Jurkat, Clone E6-1 (cell line): ENCODE measurements around the gene CABLES2.
A peak's percentile ranks its signal among the peaks of the same experiment; 100 is the strongest.

ENCODE experiments used
- DNase-seq: peaks from one replicate; pipeline ENCODE4 v3.0.0-alpha.2; 2011; ENCODE audit warnings: low read depth, low spot score
- H3K4me3 ChIP-seq: 2 replicates; pipeline ENCODE4 v1.5.1; 2011; ENCODE audit warnings: mild to moderate bottlenecking, low read length, control low read depth, moderate library complexity

Gene CABLES2

GRCh38 chr20:62394248-62395245, 12.5 kb downstream of the CABLES2 start:
- no peak for DNase-seq
- no peak overlapping the region for H3K4me3 ChIP-seq

- no peak for DNase-seq
- no peak overlapping the region for H3K4me3 ChIP-seq
Measured at GRCh38 chr20:62393830-62394229, 13.3 kb downstream of the CABLES2 start.

GRCh38 chr20:62393335-62393665, 13.8 kb downstream of the CABLES2 start:
- H3K4me3 ChIP-seq, result no peak overlapping the region
- DNase-seq, result no peak

GRCh38 chr20:62392621-62393334, 14.3 kb downstream of the CABLES2 start:
- no peak for DNase-seq
- no peak overlapping the region for H3K4me3 ChIP-seq

GRCh38 chr20:62392077-62392418, 15.0 kb downstream of the CABLES2 start:
- DNase-seq, result no peak
- H3K4me3 ChIP-seq, result no peak overlapping the region

GRCh38 chr20:62391165-62392076, 15.7 kb downstream of the CABLES2 start:
- DNase-seq, result no peak
- H3K4me3 ChIP-seq, result no peak overlapping the region

GRCh38 chr20:62390317-62391164, 16.5 kb downstream of the CABLES2 start:
- DNase-seq, result no peak
- no peak overlapping the region for H3K4me3 ChIP-seq

GRCh38 chr20:62389601-62390087, 17.4 kb downstream of the CABLES2 start:
- DNase-seq, result no peak
- no peak overlapping the region for H3K4me3 ChIP-seq

GRCh38 chr20:62388839-62389600, 18.1 kb downstream of the CABLES2 start:
- DNase-seq, result peak; percentile 24
- H3K4me3 ChIP-seq, result peak overlapping the region; percentile 99; the same call in 1 of the 2 replicates

- no peak for DNase-seq
- peak overlapping the region; percentile 99 for H3K4me3 ChIP-seq
Measured at GRCh38 chr20:62387933-62388635, 19.0 kb downstream of the CABLES2 start.

GRCh38 chr20:62387219-62387913, 19.7 kb downstream of the CABLES2 start:
- DNase-seq, result no peak
- H3K4me3 ChIP-seq, result peak overlapping the region; percentile 99

- H3K4me3 ChIP-seq, result peak within 1 kb of the TSS; percentile 99
- peak; percentile 86 for DNase-seq
Measured at GRCh38 chr20:62386383-62387218, 20.5 kb downstream of the CABLES2 start, which contains the start of gene RPS21. Gene RPS21 (plus strand): TSS chr20:62387103. CDS start chr20:62387339, 236 bp downstream.

GRCh38 chr20:62382306-62383198, 24.5 kb downstream of the CABLES2 start:
- DNase-seq, result peak; percentile 76
- peak overlapping the region; percentile 28 for H3K4me3 ChIP-seq

GRCh38 chr20:62381842-62382241, 25.2 kb downstream of the CABLES2 start:
- no peak for DNase-seq

More at GRCh38 chr20:62381842-62382241, 25.2 kb downstream of the CABLES2 start:
- no peak overlapping the region for H3K4me3 ChIP-seq
